Keratinocyte (primary cell): Measurements from ENCODE around the gene CNTNAP3.
"Not testable (repeated sequence)": the region's sequence is repeated elsewhere in the genome, so short reads cannot be mapped to it uniquely, and the experiment has no call there.

Experiments
- CTCF ChIP-seq, 3 experiments: IDR thresholded peaks in 1 of 3; conservative IDR thresholded peaks in 1 of 3; optimal IDR thresholded peaks in 1 of 3; 2 replicates in 2 of 3; 3 replicates in 1 of 3; pipeline versions ENCODE3 to v1.5.1; 2011; ENCODE audit warnings: low read length in 3 of 3, mild to moderate bottlenecking in 3 of 3, moderate library complexity in 2 of 3, control low read depth in 1 of 3, inconsistent platforms in 1 of 3; ENCODE audit not compliant: insufficient read depth in 2 of 3; ENCODE audit errors: extremely low read depth in 1 of 3
- EZH2 ChIP-seq: IDR thresholded peaks from one replicate; pipeline ENCODE4 v1.6.1; 2012; ENCODE audit warnings: inconsistent platforms, mild to moderate bottlenecking, low read length, moderate library complexity

GRCh38 chr9:39073537-39073936 lies 214.4 kb downstream of the CNTNAP3 start:
- TF ChIP-seq CTCF (optimal IDR thresholded peaks at IDR 0.05 in 1 of 3, IDR thresholded peaks at IDR 0.05 in 1 of 3, conservative IDR thresholded peaks at IDR 0.05 in 1 of 3; ENCODE audit: extremely low read depth in 1 of 3, insufficient read depth in 2 of 3, low read length in 3 of 3); EZH2: not testable (repeated sequence)
